ENCODE data around the gene CAPN2.
A peak's percentile ranks its signal among the peaks of the same experiment; 100 is the strongest.

The CAPN2 gene

DNA sequence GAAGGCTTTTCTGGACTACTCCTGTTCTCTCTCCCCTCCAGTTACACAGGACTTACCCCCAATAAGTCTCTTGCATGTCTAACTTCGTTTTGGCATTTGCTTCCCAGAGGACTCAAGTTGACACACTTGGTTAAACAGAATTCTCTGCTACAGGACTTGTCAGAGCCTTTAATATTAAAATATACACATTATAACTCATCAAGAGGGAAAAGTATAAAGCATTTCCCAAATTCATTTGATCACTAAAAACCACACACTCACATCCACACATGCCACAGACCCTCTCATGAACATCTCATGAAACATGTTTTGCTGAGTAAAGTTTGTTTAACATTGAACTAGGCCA is 8.7 kb upstream of the CAPN2 start:
- no peak for DNase-seq (ENCODE audit: extremely low read depth, low read depth)
- TF ChIP-seq, protein P1, sequence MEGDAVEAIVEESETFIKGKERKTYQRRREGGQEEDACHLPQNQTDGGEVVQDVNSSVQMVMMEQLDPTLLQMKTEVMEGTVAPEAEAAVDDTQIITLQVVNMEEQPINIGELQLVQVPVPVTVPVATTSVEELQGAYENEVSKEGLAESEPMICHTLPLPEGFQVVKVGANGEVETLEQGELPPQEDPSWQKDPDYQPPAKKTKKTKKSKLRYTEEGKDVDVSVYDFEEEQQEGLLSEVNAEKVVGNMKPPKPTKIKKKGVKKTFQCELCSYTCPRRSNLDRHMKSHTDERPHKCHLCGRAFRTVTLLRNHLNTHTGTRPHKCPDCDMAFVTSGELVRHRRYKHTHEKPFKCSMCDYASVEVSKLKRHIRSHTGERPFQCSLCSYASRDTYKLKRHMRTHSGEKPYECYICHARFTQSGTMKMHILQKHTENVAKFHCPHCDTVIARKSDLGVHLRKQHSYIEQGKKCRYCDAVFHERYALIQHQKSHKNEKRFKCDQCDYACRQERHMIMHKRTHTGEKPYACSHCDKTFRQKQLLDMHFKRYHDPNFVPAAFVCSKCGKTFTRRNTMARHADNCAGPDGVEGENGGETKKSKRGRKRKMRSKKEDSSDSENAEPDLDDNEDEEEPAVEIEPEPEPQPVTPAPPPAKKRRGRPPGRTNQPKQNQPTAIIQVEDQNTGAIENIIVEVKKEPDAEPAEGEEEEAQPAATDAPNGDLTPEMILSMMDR (IDR thresholded peaks at IDR 0.05; ENCODE audit: low read depth, low read length) = no peak

DNA sequence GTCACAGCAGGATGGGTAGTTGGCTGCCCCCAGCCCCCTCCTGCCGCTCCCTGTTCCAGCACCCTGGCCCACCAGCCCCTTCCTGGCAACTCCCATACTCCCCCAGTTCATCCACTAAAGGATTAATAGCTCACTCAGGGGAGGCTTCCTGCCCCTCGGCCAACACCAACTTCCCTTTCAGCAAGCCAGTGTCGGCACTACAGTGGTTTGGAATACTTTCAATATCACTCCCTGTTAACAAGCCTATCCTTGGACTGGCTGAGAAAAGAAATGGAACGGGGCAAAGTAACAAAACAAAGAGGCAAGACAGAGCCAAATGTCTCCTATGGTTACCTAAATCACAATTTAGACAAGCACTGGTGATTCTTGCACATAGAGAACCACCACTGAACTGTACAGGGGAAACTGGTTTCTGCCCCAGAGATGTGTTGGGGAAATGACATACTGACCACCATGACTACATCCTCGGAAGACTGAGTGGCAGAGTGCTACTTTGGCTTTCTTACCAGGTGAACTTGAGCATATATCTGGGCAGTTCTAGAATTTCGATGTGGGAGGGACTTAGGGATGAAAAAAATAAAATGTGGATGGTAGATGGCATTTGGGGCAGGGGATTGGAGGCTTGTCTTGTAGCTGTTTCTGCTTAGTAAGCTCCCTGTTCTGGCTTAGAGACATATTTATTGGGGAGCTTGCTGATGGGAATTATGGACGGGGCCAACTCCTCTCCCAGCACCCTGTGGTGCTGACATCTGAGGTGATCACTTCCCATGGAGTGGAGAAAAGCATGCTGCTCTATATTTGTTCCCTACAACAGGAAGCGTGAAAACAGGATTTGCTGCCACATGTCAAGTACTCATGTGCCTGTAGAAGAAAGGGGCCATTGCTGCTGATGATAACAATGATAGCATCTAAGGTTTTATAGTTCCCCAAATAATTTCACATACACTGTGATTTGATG is 7.1 kb upstream of the CAPN2 start:
- DNase-seq (ENCODE audit: extremely low read depth, low read depth) = no peak

DNA sequence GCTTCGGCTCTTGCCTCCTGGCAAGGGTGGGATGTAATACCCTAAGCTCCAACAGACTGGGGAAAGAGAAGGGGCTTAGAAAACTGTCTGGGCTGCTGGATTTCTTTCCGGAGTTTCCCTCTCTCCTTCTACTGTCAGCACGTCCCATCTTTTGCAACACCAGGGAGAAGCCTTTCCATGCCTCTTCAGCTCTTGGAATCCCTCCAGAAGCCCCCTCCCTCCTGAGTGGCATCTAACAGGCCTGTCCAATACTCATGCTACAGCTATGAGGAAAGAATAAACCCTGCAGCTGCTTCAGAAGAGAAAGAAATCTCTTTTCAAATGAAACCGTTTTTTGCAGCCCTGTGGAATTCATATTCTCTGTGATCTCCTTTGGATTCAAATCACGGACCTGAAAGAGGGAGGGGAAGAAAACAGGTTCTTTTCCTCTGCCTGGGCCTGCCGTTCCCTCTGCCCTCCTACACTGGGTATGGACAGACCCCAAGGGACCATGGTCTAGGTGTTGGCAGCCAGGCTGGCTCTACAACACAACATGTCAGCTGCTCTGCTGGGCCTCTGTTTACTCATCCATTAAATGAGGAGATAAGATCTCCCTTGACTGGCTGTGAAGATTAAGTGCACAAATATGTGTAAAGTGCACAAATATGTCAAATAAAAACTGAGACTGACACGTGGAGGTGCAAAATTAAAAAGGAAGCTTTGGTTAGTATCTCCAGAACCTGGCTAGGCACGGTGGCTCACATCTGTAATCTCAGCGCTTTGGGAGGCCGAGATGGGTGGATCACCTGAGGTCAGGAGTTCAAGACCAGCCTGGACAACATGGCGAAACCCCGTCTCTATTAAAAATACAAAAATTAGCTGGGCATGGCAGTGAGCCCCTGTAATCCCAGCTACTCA is 6.0 kb upstream of the CAPN2 start:
- TF ChIP-seq, protein P1 (IDR thresholded peaks at IDR 0.05; ENCODE audit: low read depth, low read length) = no peak
- DNase-seq (ENCODE audit: extremely low read depth, low read depth) = peak; percentile 74

More for the DNA sequence above, 7.1 kb upstream of the CAPN2 start:
- TF ChIP-seq, protein P1 (IDR thresholded peaks at IDR 0.05; ENCODE audit: low read depth, low read length) = no peak

DNA sequence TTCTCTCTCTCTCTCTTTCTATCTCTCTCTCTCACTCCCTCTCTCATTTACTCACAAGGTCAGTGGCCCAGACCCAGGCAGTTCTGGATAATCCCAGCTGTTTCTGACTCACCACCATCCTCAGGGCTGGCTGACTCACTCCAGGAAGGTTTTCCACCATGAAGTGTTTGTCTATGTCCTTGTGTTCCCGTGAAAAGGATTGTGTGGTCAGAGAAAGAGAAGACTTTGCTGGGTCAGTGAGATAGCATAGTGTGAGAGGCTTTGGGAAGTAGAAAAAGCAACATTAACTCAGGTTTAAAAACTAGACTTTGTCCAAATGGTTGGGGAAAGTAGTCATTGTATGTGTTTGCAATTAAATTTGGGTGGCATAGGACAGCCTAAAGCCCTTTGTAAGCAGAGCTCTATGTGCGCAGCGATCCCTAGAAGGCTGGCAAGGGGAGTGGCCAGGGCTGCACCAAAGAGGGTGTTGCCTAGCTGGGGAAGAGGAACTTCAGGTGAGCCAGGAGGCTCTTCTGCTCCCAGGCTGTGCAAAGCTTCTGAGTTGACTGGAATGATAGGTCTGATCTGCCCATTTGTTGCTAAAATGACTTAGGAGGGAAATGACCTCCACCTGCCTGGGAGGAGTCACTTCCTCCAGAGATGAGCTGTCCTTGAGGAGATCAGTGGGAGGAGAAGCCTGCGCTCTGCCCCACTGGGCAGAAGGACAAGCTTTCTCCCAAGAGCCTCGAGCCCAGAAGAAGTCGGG is 4.9 kb upstream of the CAPN2 start:
- TF ChIP-seq, protein P1 (IDR thresholded peaks at IDR 0.05; ENCODE audit: low read depth, low read length) = no peak
- peak; percentile 95 for DNase-seq (ENCODE audit: extremely low read depth, low read depth)

DNA sequence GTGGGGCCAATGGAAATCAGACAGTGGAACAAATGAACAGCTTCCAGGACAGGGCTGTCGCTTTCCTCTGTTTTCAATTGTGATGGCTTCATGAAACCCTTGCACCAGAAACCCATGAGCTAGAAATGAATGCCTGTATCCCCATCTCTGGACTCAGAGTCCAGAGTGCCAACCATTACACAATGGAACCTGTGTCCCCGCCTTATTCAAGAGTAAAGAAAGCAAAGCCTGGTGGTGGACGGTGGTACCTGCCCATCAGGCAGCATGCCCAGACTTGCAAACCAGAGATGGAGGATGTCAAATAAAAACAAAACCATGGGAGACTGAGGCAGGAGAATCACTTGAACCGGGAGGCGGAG is 4.4 kb upstream of the CAPN2 start:
- TF ChIP-seq, protein P1 (IDR thresholded peaks at IDR 0.05; ENCODE audit: low read depth, low read length) = no peak; the same call in 1 of the 2 replicates
- DNase-seq (ENCODE audit: extremely low read depth, low read depth) = no peak

DNA sequence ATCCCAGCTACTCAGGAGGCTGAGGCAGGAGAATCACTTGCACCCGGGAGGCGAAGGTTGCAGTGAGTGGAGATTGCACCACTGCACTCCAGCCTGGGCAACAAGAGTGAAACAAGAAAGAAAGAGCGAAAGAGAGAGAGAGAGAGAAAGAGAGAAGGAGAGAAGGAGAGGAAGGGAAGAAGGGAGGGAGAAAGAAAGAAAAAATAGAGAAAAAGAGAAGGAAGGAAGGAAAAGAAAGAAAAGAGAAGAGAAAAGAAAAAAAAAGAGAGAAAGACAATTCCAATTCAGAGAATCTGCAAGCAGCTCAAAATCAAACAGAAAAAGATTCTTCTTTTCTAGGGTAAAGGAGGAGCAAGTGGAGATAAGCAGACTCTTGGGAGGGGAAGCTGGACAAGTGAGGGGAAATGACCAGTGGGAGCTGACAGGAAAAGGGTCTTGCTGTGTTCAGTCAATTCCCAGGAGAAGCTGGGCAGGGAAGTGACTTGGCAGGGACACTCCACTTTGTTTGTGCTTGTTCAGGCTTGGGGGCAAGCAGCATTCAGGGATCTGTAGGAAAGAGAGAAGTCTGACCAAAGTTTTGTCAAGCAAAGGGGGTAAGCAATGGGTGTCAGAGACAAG is 3.6 kb upstream of the CAPN2 start:
- no peak for DNase-seq (ENCODE audit: extremely low read depth, low read depth)
- TF ChIP-seq, protein P1 (IDR thresholded peaks at IDR 0.05; ENCODE audit: low read depth, low read length) = no peak

Measured in AG09319 (cell line).